Hepatocyte (in vitro differentiated cells): ENCODE data around the gene FARP1. TPM values are rescaled to one million over a fixed set of nuclear protein-coding genes. Genes with fewer than 3 reads are reported as not detected.

ENCODE experiments used
- DNase-seq: peaks from one replicate; pipeline ENCODE4 v3.0.0-alpha.2; 2016; ENCODE audit warnings: low spot score
- H2AFZ ChIP-seq: fragments of 200-600 bp; sonication (generic); 2 replicates; pipeline ENCODE4 v1.6.0; 2016; ENCODE audit warnings: antibody characterized with exemption, mild to moderate bottlenecking
- H3K27ac ChIP-seq: fragments of 200-600 bp; sonication (generic); 2 replicates; pipeline ENCODE4 v1.5.1; 2016; ENCODE audit warnings: mild to moderate bottlenecking
- H3K27me3 ChIP-seq: fragments of 200-600 bp; sonication (generic); 2 replicates; pipeline ENCODE4 v1.6.1; 2016
- H3K36me3 ChIP-seq: fragments of 200-600 bp; sonication (generic); replicated peaks from 2 replicates; pipeline ENCODE4 v1.5.1; 2016; ENCODE audit warnings: low read depth; ENCODE audit not compliant: insufficient read depth
- H3K4me1 ChIP-seq: fragments of 200-600 bp; sonication (generic); 2 replicates; pipeline ENCODE4 v1.5.1; 2016; ENCODE audit warnings: mild to moderate bottlenecking, moderate library complexity; ENCODE audit not compliant: insufficient read depth
- H3K4me2 ChIP-seq: fragments of 200-600 bp; sonication (generic); 2 replicates; pipeline ENCODE4 v1.6.0; 2016
- H3K4me3 ChIP-seq: fragments of 200-600 bp; sonication (generic); 2 replicates; pipeline ENCODE4 v1.5.1; 2016; ENCODE audit warnings: mild to moderate bottlenecking
- H3K79me2 ChIP-seq: fragments of 200-600 bp; sonication (generic); 2 replicates; pipeline ENCODE4 v1.6.0; 2017; ENCODE audit warnings: mild to moderate bottlenecking
- H3K9me2 ChIP-seq: fragments of 200-600 bp; sonication (generic); replicated peaks from 2 replicates; pipeline ENCODE4 v1.6.0; 2017; ENCODE audit warnings: mild to moderate bottlenecking; ENCODE audit not compliant: insufficient read depth
- H3K9me3 ChIP-seq: fragments of 200-600 bp; sonication (generic); 2 replicates; pipeline ENCODE4 v1.5.1; 2016; ENCODE audit warnings: low read depth, mild to moderate bottlenecking
- H4K20me1 ChIP-seq: fragments of 200-600 bp; sonication (generic); 2 replicates; pipeline ENCODE4 v1.6.0; 2016; ENCODE audit warnings: mild to moderate bottlenecking; ENCODE audit not compliant: insufficient read depth, poor library complexity, severe bottlenecking
- EZH2 ChIP-seq: fragments of 200-600 bp; sonication (generic); IDR thresholded peaks from 2 replicates; pipeline ENCODE4 v1.6.1; 2016; ENCODE audit warnings: antibody characterized with exemption, mild to moderate bottlenecking, borderline replicate concordance
- EZH2phosphoT487 ChIP-seq: fragments of 200-600 bp; sonication (generic); IDR thresholded peaks from one replicate; pipeline ENCODE4 v1.6.1; 2018; ENCODE audit warnings: antibody characterized with exemption, mild to moderate bottlenecking, low read depth, moderate library complexity; ENCODE audit not compliant: unreplicated experiment, severe bottlenecking
- WGBS: methylation state at CpG from one replicate; pipeline ENCODE4 v1.1.6; 2016; ENCODE audit warnings: low lambda C conversion rate; ENCODE audit errors: missing lambda C conversion rate; 5-methylcytosine and 5-hydroxymethylcytosine counted together
- polyA plus RNA-seq: library from polyadenylated mRNA; unstranded; fragments of >200 nt; fragmentation: Nextera tagmentation; extraction: Ambion mirVana; gene quantifications from 2 replicates; pipeline ENCODE4 v1.2.1, GENCODE V29; 2016
- total RNA-seq: library from RNA; depleted of rRNA; stranded (reverse); fragments of >200 nt; gene quantifications from 2 replicates; pipeline ENCODE4 v1.2.3, GENCODE V29; 2014
- TF ChIP-seq, protein P1 (sequence below): fragments of 200-600 bp; sonication (generic); IDR thresholded peaks from 2 replicates; pipeline ENCODE4 v1.5.1; 2016; ENCODE audit warnings: antibody characterized with exemption, mild to moderate bottlenecking; ENCODE audit not compliant: poor library complexity

The FARP1 gene
- total and polyA plus RNA-seq, 2 experiments from 2014 or later, result 35.5 to 68.7 TPM

DNA sequence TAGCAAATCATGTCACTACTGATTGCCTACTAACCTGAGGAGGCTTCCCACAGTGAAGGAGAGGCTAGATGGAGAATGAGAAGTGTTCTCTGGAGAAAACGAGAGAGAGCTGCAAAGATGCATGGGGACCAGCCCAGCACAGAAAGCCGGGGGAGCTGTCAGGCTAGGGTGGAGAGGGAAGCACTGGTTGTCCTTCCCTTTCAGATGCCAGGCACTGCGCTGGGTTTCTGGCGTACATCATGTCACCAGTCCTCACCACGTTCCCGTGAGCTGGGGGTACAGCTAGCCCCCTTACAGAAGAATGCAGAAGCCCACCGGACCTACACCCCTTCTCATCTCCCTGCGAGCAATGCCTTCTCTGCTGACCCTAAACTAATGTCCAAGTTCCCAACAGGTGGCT is 348.0 kb downstream of the FARP1 start:
- Histone ChIP-seq H4K20me1 (peaks cover 22% of the 10 kb centered on the region), H3K79me2 (peaks cover 92% of the 10 kb centered on the region), H3K9me2 (no peaks in the 10 kb centered on the region), H2AFZ (no peak overlapping the region), H3K4me2 (no peak overlapping the region), H3K9me3 (no peaks in the 10 kb centered on the region), H3K27me3 (no peaks in the 10 kb centered on the region), H3K27ac (peak overlapping the region; percentile 61), H3K36me3 (no peaks in the 10 kb centered on the region), H3K4me1 (peaks cover 29% of the 10 kb centered on the region), H3K4me3 (no peak overlapping the region)
- no peak for TF ChIP-seq EZH2
- TF ChIP-seq, protein P1, sequence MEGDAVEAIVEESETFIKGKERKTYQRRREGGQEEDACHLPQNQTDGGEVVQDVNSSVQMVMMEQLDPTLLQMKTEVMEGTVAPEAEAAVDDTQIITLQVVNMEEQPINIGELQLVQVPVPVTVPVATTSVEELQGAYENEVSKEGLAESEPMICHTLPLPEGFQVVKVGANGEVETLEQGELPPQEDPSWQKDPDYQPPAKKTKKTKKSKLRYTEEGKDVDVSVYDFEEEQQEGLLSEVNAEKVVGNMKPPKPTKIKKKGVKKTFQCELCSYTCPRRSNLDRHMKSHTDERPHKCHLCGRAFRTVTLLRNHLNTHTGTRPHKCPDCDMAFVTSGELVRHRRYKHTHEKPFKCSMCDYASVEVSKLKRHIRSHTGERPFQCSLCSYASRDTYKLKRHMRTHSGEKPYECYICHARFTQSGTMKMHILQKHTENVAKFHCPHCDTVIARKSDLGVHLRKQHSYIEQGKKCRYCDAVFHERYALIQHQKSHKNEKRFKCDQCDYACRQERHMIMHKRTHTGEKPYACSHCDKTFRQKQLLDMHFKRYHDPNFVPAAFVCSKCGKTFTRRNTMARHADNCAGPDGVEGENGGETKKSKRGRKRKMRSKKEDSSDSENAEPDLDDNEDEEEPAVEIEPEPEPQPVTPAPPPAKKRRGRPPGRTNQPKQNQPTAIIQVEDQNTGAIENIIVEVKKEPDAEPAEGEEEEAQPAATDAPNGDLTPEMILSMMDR, result no peak
- no peak for DNase-seq
- WGBS, result 92% methylated on average over 8 of the region's 8 CpGs

DNA sequence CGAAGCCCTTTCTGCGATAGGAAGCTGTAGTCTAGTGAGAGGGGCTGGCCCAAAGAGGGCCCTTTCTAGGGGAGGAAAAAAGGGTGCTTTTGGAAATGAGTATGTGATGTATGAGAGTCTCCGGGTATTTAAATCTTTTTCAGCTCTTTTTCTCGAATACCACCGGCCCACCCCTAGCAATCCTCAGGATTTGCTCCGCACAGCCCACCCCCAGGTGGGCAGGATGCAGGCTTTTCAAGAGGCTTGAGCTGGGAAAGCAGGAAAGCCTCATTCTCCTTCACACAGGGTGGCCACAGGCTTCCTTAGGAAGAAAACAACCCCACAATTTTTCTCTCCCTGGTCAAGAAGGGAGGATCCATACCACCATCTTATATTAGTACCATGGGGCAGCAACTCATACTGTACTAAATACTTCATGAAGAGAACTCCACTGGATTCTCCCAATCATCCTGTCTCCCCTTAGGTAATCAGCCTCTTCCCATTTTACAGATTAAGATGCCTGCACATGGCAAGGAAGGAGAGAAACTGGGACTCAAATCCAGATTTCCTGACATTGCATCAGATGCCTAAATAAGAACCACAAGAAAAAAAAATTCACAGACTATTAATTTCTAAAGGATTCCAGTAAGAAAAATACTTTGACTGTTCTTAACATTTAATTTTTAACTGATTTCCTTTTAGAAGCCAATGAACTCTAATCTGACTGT is 349.6 kb downstream of the FARP1 start:
- H3K4me2 ChIP-seq, result peak overlapping the region; percentile 8
- TF ChIP-seq, protein P1, result no peak
- TF ChIP-seq EZH2phosphoT487 (no peak), EZH2 (no peak)
- no peaks in the 10 kb centered on the region for H3K9me2 ChIP-seq
- no peak for DNase-seq
- H3K9me3 ChIP-seq, result no peaks in the 10 kb centered on the region
- no peaks in the 10 kb centered on the region for H3K27me3 ChIP-seq
- peaks cover 44% of the 10 kb centered on the region for H3K4me1 ChIP-seq
- H3K36me3 ChIP-seq, result no peaks in the 10 kb centered on the region
- WGBS, result 71% methylated on average over 6 of the region's 6 CpGs
- H2AFZ ChIP-seq, result no peak overlapping the region
- H3K27ac ChIP-seq, result peak overlapping the region; percentile 23
- H3K79me2 ChIP-seq, result peaks cover 92% of the 10 kb centered on the region
- peaks cover 34% of the 10 kb centered on the region for H4K20me1 ChIP-seq
- H3K4me3 ChIP-seq, result no peak overlapping the region

DNA sequence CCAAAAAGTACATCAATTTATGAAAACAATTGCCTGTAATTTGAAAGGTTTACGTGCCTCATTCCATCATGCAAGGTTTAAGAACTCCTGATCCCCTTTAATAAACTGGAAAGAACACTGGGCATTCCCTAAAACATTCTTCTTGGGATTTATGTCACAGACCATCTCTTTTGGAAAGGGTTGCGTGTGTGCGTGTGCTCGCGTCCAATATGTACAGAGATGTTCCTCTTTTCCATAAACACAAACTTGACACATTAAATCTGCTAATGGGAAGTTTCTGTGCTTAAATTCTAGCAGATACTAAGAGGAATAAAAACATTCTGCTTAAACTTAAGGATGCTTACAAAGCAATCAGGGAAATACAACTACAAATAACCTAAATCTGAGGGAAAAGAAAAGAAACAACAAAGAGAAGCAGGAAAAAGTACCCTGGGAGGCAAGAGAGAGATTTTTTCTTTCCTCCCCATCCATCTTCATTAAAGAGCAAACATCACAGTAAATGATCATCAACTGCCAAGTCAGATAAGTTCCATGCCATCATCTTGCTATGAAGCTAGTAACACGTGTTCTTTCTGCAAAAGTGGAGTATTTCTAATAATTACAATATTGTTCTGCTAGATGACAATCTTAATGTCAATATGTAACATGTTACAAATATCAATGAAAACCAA is 350.3 kb downstream of the FARP1 start:
- Histone ChIP-seq H3K4me1 (peaks cover 44% of the 10 kb centered on the region), H3K36me3 (no peaks in the 10 kb centered on the region), H3K4me3 (no peak overlapping the region), H3K27ac (peak overlapping the region; percentile 23), H3K9me3 (no peaks in the 10 kb centered on the region), H2AFZ (no peak overlapping the region), H3K9me2 (no peaks in the 10 kb centered on the region), H3K27me3 (no peaks in the 10 kb centered on the region), H4K20me1 (peaks cover 34% of the 10 kb centered on the region), H3K4me2 (peak overlapping the region; percentile 8), H3K79me2 (peaks cover 92% of the 10 kb centered on the region)
- TF ChIP-seq, protein P1, result no peak
- no peak for TF ChIP-seq EZH2
- no peak for TF ChIP-seq EZH2phosphoT487
- WGBS, result 74% methylated on average over 6 of the region's 6 CpGs
- DNase-seq, result no peak
